Stimulated activated CD8-positive, alpha-beta memory T cell treated with anti-CD3 and anti-CD28 coated beads, Interleukin-2, amount 100 ng/mL, for 1 hour (primary cell): Measurements from ENCODE around the gene SNX25.

Source experiments
- DNase-seq, 2 donors: peaks; one replicate each; pipeline ENCODE4 v3.0.0-alpha.2; 2020; ENCODE audit warnings: low read depth in 2 of 2

The SNX25 gene

DNA sequence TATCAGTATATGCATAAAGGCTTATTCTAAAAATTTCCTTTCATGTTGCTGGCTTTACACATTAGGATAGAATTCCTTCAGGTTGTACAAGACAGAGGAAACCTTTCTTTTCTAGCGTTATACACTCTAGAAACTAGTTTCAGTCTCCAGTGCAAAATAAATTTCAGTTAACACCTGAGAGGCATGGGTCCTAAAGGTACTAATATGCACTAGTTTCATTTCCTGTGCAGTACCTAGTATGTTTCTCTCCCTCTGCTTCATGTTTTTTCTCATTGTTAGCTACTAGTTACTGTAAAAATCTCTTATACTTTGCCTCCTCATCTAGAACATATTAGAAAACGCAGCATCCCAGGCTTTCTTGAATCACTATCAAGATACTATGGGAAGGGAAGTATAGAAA, 54.0 kb downstream of the SNX25 start:
- DNase-seq: no peak

DNA sequence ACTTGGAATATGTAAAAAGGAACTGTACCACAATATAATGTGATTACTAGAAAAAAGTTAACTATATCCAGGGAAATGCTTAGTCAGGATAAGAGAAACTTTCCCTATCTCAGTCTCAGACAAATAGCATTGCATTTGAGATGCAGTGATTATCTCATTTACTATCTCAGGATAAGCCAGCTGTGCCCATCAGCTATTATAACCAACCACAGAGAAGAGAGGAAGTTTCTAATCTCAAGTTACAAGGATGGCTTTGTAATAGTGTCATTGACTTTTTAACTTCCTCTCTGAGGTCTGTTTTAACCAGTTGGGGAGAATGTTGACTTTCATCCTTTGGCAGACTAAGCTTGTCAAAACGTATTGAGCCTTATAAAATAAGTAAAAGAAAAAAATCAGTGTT, 56.5 kb downstream of the SNX25 start:
- DNase-seq: no peak

DNA sequence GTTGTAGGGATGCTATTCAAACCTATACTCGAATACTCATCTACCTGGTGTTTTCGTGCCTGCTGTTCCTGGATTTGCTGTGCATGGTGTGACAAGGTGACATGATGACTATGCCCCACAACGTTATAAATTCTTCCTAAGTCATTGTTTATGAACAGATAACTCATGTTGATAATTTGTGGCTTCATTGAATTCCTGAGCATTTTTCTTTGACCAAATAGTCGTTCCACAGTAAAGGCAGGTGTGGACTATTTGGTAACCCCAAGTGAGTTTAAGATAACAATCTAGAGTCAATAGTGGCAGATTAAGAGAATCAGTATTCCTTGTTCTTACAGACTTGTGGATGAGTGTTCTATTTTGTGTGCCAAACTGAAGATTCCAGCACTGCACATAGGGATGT, 59.9 kb downstream of the SNX25 start:
- no peak for DNase-seq

DNA sequence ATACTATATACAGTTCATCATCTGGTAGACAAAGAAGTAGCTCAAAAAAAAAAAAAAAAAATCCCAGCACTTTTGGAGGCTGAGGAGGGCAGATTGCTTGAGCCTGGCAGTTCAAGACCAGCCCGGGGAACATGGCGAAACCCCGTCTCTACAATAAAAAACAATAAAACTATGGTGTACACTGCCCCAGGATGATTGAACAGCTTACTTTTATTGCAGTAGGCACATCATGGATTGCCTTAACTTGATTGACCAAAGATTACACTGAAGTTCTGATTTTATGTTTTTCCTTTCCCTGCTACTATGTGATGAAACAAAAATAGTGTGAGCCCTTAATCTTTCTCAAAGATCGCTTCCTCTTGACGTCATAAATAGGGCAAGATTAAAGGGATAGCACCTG, 60.6 kb downstream of the SNX25 start:
- no peak for DNase-seq

DNA sequence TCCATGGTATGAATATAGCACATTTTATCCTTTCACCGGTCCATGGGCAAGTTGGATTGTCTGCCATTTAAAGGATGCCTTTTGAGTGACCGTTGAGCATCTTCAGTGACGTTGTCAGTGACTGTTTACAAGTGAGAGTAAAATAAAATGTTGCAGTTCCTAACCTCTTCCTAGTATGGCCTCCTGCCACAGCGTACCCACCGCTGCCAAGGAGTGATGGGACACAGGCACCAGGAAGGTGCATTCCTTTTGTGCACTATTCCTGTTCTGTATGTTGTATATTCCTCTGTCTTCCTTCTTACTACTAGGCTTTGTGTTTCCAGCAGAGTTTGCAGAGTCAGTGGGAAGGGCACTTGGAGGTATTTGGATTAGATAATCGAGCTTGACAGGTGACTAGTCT, 61.5 kb downstream of the SNX25 start:
- DNase-seq: no peak

DNA sequence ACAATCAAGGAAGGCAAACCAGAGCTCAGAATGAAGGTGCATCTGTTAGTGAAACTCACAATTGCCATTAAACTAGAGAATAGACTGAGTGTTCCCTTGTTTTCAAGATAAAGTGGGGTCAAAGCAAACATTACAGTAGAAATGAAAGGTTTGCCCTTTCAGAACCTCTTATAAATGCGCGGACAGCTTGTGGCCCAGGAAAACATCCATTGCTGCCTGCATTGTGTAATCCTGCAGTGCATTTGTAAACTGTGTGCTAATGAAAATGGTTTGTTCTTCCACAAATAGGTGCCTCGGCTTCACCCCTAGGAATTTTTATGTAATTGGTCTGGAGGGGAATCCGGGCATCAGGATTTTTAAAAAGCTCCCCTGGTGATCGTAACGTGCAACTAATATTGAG, 62.8 kb downstream of the SNX25 start:
- no peak for DNase-seq

DNA sequence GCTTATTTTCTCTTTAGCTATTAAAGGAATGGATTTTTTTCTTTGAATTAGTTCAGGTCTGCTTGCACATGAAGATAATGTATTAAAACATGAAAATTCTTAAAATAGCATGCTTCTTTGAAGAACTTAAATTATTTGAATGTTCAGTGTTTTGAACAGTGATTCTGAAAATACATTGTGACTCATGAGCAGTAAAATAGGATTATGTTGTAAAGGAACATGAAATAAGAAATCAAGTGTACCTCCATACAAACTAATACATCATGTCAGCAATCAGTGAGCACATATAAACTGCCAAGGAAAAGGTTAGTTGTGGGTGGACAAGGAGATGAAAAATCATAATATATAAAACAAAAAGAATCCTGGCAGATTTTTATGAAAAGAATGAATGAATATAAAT, 66.1 kb downstream of the SNX25 start:
- no peak for DNase-seq

DNA sequence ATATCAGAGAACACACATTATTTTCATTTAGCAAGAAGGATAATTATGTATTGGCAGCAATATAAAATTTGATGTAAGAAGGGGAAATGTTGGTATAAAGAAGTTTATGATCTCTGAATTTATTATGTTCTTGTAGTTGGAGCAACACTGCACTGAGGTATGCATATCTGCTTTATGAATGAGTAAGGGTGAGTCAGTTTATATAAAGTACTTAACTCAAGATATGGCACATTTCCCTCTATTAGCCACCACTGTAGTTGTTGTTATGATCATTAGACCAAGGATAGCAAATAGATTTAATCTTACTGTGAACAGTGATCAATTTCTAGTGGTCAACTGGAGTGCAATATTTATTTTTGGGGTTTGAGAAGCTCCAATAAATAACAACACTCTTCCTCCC, 66.6 kb downstream of the SNX25 start:
- no peak for DNase-seq

DNA sequence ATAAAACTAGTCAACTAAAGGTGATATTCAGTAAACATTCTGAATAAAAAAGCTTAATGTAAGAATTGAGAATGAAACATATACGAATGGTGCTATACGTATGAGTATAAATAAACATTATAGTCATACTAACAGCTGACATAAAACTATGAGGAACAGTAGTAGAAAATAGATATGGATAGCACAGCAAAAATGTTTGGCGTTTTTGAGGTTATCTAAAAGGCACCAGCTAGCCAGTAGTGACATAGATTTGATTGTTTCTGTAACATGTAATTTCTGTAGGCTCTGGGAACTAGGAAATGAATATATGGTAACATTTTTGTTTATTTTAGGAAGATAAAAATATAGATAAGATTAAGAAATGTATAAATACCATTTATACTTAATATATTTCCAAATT, 69.3 kb downstream of the SNX25 start:
- no peak for DNase-seq

DNA sequence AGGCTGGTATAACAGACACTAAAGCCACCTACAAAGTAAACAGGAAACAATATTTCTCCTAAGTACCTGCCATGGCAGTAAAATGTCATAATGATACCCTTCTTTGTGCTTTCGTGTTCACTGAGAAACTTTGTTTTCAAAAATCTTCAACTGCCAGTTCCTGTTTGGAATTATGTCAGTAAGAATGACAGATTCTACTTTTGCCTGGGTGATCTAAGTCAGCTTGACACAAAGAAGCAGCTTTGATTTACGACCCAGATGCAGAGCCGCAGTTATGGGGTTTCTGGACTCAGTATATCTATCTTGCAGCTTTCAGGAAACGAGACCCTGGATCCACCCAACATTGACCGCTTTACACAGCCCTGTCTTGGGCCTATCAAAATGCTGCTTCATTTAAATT, 71.2 kb downstream of the SNX25 start:
- DNase-seq: no peak

DNA sequence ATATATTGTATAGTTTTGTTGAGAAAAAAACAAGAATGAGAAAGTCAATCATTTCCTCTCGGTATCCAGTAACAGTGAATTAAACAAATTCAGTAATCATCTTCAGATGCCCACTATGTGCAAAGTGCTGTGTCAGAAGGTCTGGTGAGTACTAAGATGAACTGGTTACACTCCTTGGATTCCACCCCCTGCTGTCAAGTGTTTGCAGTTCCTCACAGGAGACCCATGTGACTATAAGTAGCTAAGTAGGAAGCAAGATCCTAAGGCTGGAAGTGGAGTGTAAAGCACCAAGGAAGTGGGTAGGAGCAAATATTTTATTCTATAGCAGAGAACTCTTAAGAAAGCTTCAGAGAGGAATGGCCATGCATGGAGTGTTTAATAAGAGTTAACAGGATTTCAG, 73.6 kb downstream of the SNX25 start:
- no peak for DNase-seq

DNA sequence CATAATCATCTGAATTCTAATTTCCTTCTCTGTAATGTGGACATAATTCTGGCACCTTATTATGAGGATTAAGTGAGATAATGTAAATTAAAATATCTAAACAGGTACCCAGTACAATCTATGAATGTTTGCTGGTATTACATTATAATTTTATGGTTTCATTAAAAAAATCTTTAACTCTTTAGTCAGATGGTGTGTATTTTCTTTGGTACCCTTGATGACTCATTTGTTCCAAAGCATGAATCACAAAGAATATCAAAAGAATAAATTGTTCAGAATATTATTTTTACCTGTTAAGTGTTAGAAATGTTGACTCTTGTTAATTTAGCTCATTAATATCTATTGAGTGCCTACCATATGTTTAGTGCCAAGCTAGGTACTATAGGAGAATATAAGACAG, 74.3 kb downstream of the SNX25 start:
- no peak for DNase-seq

DNA sequence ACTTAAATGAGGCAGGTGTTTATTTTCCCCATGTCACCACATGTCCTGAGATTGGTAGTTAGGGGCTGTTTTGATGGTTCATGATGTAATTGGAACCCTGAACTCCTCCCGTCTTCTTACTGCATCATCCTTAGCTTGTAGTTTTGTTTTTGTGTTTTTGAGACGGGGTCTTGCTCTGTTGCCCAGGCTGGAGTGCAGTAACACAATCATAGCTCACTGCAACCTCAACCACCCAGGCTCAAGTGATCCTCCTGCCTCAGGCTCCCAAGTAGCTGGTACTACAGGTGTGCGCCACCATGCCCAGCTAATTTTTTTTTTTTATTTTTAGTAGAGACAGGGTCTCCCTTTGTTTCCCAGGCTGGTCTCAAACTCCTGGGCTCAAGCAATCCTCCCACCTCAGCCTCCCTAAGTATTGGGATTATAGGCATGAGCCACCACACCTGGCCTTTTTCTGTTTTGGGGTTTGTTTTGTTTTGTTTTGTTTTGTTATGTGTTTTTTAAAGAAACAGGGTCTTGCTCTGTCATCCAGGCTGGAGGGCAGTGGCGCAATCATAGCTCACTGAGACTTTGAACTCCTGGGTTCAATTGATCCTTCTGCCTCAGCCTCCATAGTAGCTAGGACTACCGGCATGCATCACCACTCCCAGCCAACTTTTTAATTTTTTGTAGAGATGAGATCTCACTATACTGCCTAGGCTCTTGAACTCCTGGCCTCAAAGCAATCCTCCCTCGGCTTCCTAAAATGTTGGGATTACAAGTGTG, 76.4 kb downstream of the SNX25 start:
- DNase-seq: no peak

DNA sequence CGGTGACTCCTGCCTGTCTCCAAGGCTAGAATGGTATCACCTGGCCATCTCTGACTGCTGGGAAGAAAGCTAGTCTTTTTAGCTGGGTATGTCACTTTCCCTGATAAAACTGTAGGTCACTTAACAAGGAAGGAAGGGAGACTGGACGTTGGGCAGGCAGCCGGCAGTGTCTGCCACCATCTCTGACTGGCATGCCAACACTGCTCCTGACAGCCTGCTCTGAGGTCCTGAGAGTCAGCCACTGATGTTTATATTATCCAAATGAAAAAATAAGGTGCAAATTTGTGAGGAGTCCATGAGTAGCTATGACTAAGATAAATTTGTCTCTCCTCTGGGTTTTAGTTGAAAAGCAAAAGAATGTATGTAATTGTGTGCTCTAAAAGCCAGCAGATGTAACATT, 77.2 kb downstream of the SNX25 start:
- no peak for DNase-seq

DNA sequence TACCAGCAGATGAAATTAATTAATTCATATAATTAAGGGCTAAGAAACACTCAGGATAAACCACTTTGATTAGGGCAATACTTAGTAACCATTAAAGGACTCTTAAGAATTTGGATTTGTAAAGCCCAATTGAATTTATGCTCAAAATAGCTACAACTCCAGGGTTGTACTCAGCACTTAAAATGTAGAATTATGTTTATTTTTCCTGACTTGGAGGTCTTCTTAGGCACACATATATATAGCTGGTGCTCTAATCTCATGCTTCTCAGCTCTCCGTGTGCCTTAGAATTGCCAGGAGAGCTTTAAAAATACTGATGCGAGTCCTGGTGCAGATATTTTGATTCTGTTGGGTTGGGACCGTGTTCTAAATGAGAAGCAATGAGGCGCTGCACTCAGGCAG, 77.6 kb downstream of the SNX25 start:
- no peak for DNase-seq

DNA sequence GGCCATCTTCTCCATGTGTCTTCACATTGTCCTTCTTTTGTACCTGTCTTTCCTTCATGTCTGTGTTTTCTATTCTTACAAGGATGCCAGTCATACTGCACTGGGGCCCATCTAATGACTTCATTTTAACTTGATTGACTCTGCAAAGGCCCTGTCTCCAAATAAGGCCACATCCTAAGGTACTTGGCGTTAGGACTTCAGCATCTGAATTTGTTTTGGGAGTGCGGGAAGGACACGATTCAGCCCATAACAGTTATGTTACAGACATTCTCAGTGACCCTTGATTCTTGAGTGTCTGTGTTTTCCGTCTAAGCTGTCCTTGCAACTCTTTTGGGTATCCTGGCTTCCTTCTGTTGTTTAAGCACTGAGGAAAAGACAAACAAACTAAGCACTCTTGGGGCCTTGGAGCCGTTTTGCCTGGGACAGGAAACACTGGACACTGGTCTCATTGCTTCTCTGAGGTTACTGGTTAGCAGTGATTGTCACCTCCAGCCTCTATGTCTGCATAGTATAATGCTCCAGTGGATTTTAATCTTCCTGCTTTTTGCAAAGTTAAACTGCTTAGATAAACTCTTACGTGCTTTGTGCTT, 80.7 kb downstream of the SNX25 start:
- no peak for DNase-seq

DNA sequence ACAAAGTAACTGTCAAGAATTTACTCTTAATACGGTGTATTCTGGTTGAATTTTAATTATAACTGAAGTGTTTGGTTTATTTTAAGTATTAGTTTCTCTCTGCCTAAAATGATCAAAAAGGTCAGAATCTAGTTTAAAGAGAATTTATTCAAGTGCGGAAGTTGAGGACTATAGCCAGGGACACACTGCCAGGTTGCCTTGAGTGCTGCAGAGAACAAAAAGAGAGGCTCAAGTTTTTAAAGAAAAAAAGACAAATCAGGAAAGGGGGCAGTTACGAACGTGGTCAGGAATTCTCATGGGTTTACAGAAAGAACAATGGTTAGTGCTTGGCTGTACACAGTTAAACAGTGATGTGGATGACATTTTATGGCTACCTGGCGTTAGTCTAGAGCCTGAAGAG, 81.3 kb downstream of the SNX25 start:
- no peak for DNase-seq

DNA sequence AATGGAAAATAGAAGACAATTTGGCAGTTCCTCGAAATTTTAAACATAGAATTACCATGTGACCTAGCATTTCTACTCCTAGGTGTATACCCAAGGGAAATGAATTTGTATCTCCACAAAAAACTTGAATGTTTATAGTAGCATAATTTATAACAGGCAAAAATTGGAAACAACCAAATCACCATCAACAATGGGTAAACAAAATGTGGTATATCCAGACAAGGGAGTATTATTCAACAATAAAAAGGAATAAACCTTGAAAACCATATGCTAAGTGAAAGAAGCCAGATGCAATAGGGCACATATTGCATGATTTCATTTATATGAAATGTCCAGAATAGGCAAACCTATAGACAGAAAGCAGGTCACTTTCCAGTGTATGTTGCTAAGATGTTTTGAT, 83.8 kb downstream of the SNX25 start:
- DNase-seq: no peak

DNA sequence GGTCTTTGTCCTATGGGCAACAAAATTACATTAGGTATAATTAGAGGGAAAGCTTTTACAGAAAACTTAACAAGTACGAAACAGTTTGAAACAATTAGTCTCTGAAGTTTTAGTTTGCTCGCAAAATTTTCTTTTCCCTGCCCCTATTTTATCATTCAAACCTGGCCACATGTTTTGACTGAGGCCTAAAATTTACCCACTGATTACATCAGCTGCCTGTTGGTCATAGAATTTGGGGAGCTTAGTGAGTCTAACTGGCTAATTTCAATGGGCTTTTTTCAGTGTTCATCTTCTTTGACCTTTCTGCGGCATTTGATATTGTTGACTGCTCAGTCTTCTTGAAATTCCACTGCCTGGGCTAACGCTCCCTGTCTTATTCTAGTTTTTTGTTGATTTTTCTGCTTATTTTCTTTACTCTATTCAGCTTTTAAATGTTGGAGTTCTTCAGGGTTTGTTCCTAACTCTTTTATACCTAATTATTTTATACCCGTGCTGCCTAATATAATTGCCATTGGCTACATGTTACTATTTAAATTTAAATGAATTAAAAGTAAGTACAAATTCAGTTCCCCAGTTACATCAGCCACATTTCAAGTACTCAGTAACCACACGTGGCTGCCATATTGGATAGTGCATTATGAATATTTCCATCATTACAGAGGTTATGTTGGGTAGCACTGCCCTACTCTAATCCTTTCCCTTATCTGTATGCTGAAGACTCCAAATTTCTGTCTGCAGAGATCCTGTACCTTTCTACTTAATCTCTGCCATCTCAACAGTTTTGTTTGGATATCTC, 87.5 kb downstream of the SNX25 start:
- no peak for DNase-seq

DNA sequence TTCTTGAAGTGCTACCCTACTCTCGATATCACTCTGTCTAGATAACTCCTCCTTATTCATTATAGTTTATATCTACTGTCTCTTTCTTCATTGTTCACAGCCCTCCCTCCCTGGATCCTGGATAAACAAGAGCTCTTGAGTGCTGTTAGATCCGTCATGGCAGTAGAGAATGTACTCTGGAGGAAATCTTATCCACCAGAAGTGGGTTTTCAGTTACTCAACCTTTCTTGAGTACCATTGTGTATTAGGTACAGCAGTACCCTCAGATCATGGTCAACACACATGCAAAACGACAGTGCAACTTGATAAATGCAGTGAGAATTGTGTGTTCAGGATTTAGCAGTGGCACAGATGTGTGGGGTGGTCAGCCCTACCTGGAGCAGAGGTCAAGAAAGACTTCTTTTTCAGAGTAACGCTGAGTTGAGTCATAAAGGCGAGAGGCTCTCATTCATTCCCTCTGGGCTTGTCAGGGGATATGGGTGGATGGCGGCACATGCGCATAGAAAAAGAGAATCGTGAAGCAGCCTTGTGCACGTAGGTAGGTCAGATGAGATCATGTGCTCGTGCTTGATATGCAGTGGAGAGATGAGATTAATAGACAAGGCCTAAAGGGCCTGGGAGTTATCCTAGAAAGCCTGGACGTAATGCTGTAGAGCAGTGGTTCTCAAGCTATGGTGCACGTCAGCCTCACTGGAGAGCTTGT, 89.5 kb downstream of the SNX25 start:
- DNase-seq: no peak

DNA sequence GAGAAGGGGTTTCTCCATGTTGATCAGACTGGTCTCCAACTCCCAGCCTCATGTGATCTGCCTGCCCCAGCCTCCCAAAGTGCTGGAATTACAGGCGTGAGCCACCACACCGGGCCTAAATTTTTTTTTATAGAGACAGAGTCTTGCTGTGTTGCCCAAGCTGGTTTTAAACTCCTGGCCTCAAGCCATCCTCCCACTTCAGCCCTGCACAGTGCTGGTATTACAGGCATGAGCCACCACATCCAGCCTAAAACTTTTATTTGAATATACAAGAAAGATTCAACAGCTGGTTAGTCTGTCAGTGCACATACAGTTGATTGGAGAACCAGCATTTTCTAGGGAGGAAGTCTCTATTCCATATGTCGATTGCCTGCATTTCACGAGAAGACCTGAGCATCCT, 95.1 kb downstream of the SNX25 start:
- no peak for DNase-seq

DNA sequence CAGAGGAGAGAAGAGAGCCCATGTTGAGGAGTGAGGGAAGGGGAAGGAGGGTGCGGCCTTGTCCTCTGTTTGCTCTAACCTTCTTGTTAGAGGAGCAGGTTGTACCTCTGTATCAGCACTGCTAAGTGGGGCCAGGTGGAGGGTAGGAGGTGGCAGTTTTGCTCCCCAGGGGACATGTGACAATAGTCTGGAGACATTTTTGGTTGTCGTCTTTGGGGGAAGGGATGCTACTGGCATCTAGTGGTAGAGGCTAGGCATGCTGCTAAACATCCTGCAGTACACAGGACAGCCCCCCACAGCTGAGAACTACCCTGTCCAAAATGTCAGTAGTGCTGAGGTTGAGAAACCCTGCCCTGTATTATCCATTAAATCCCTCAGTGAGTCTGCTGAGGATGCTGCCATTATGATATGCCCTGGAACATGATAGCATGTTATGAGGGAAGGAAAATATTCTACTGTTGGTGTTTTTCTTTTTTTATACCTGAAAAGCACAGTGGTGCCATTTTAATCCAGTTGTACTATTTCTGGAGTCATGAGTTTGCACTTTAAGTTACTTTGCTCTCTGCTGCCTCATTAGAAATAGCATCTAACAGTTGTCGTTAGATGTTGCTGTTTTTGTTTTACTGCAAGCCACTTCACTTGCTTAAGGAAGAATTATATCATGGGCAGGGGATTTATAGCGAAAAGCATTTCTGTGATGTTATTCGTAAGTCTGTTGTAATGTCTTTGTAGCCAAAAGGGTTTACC, 95.7 kb downstream of the SNX25 start:
- DNase-seq: no peak
